Esophagus squamous epithelium (tissue), 4 donors: ENCODE data around the gene ECEL1.

Experiments used
- POLR2A ChIP-seq, 4 donors: fragments of 450-650 bp; IDR thresholded peaks; one replicate each; pipeline ENCODE4 v1.6.1; 2017; ENCODE audit warnings: antibody characterized with exemption in 4 of 4, mild to moderate bottlenecking in 4 of 4, moderate library complexity in 3 of 4
- TF ChIP-seq, protein P1 (sequence below), 6 experiments: fragments of 450-650 bp in 4 of 6; fragments of 200-600 bp in 2 of 6; sonication (generic) in 2 of 6; IDR thresholded peaks; one replicate each; pipeline ENCODE4 v1.5.1; 2016 to 2019; ENCODE audit warnings: antibody characterized with exemption in 6 of 6, mild to moderate bottlenecking in 4 of 6, moderate library complexity in 4 of 6

GRCh38 chr2:232515639-232516038 is 28.0 kb upstream of the ECEL1 start:
- TF ChIP-seq, protein P1, sequence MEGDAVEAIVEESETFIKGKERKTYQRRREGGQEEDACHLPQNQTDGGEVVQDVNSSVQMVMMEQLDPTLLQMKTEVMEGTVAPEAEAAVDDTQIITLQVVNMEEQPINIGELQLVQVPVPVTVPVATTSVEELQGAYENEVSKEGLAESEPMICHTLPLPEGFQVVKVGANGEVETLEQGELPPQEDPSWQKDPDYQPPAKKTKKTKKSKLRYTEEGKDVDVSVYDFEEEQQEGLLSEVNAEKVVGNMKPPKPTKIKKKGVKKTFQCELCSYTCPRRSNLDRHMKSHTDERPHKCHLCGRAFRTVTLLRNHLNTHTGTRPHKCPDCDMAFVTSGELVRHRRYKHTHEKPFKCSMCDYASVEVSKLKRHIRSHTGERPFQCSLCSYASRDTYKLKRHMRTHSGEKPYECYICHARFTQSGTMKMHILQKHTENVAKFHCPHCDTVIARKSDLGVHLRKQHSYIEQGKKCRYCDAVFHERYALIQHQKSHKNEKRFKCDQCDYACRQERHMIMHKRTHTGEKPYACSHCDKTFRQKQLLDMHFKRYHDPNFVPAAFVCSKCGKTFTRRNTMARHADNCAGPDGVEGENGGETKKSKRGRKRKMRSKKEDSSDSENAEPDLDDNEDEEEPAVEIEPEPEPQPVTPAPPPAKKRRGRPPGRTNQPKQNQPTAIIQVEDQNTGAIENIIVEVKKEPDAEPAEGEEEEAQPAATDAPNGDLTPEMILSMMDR (IDR thresholded peaks at IDR 0.05), result no peak
- TF ChIP-seq POLR2A (IDR thresholded peaks at IDR 0.05), result no peak
